Activated CD8-positive, alpha-beta T cell treated with anti-CD3 and anti-CD28 coated beads, Interleukin-2, amount 10 ng/mL, durations not matched to agents 7 days and 5 days (primary cell): ENCODE results near the gene RINT1. TPM values are rescaled to one million over a fixed set of nuclear protein-coding genes. Genes with fewer than 3 reads are reported as not detected.
A peak's percentile ranks its signal among the peaks of the same experiment; 100 is the strongest.

ENCODE experiments used
- ATAC-seq: fragments of 150-1000 bp; cut with Tn5 transposase; one replicate; pipeline ENCODE4 v1.10.0; 2021; ENCODE audit warnings: moderate library complexity
- CTCF ChIA-PET: fragments of 350-600 bp; sonication (Branson Sonifier 250); formaldehyde crosslinking; loops from one replicate; lab custom pipeline; 2021; ENCODE audit warnings: antibody characterized with exemption; lab: Charles Lee
- POLR2A ChIA-PET: fragments of 350-600 bp; sonication (Branson Sonifier 250); formaldehyde crosslinking; loops from one replicate; lab custom pipeline; 2021; ENCODE audit warnings: antibody characterized with exemption; lab: Charles Lee
- DNase-seq: peaks from one replicate; pipeline ENCODE4 v3.0.0-alpha.2; 2020
- H3K27ac Mint-ChIP-seq: one replicate; pipeline ENCODE4 v1.8.0; 2021; ENCODE audit warnings: mild to moderate bottlenecking, mixed read lengths
- H3K27me3 Mint-ChIP-seq: one replicate; pipeline ENCODE4 v1.8.0; 2021; ENCODE audit warnings: low read depth, mixed read lengths
- H3K36me3 Mint-ChIP-seq: one replicate; pipeline ENCODE4 v1.8.0; 2021; ENCODE audit warnings: low read depth, mixed read lengths
- H3K4me1 Mint-ChIP-seq: one replicate; pipeline ENCODE4 v1.8.0; 2021; ENCODE audit warnings: low read depth, mixed read lengths
- H3K4me3 Mint-ChIP-seq: one replicate; pipeline ENCODE4 v1.8.0; 2021; ENCODE audit warnings: mild to moderate bottlenecking, mixed read lengths
- H3K9me3 Mint-ChIP-seq: one replicate; pipeline ENCODE4 v1.8.0; 2022; ENCODE audit warnings: mixed read lengths; ENCODE audit not compliant: insufficient read depth
- total RNA-seq, 2 experiments: library from RNA; stranded (reverse); gene quantifications; one replicate each; pipeline ENCODE4 v1.2.3, GENCODE V29; 2021

The RINT1 gene
- total RNA-seq: 10 to 100 TPM; 21.1 to 21.9 TPM

GRCh38 chr7:105531792-105532671 lies at the start of gene RINT1:
TSS of gene RINT1 (plus strand) at chr7:105532201. CDS start at chr7:105532316, 115 bp downstream.
- peak within 1 kb of the TSS; percentile 78 for H3K4me3 Mint-ChIP-seq

GRCh38 chr7:105487579-105488571 lies 44.1 kb upstream of the RINT1 start:
- H3K36me3 Mint-ChIP-seq: peaks cover 3% of the 10 kb centered on the region
- no peaks in the 10 kb centered on the region for H3K4me1 Mint-ChIP-seq
- ChIA-PET CTCF (interaction anchor here (0.7 to 1.5 kb wide), 7 partner anchors 10 to 507 kb away, joined by 3 to 4 read pairs (median 3); no protein-coding TSS in a partner anchor), POLR2A (no interaction called here)
- H3K27ac Mint-ChIP-seq: no peak overlapping the region
- no peak overlapping the region for H3K4me3 Mint-ChIP-seq
- DNase-seq (peak; percentile 25), ATAC-seq (no peak)
- H3K9me3 Mint-ChIP-seq: no peaks in the 10 kb centered on the region
- no peaks in the 10 kb centered on the region for H3K27me3 Mint-ChIP-seq

More at GRCh38 chr7:105531792-105532671, at the start of gene RINT1:
- Mint-ChIP-seq H3K36me3 (peaks cover 13% of the 10 kb centered on the region), H3K27me3 (no peaks in the 10 kb centered on the region), H3K4me1 (peaks cover 24% of the 10 kb centered on the region), H3K9me3 (no peaks in the 10 kb centered on the region), H3K27ac (peak within 1 kb of the TSS; percentile 91)
- DNase-seq: peak; percentile 93
- ChIA-PET POLR2A (interaction anchor here (0.6 to 2.0 kb wide), 30 partner anchors 8 to 591 kb away, joined by 3 to 27 read pairs (median 4); partner anchors contain the start of genes EFCAB10 and PUS7), CTCF (interaction anchor here (0.6 to 2.1 kb wide), 16 partner anchors 9 to 588 kb away, joined by 3 to 19 read pairs (median 3); partner anchors contain the start of genes EFCAB10 and PUS7)
- ATAC-seq: peak; percentile 93

- Mint-ChIP-seq H3K4me1 (no peaks in the 10 kb centered on the region), H3K27ac (peak overlapping the region; percentile 1), H3K9me3 (no peaks in the 10 kb centered on the region), H3K27me3 (no peaks in the 10 kb centered on the region), H3K36me3 (peaks cover 3% of the 10 kb centered on the region), H3K4me3 (no peak overlapping the region)
- POLR2A ChIA-PET: interaction anchor here (0.6 kb wide), 1 partner anchor 145 kb away, joined by 3 read pairs; no protein-coding TSS in a partner anchor
- CTCF ChIA-PET: interaction anchor here (1.1 to 1.5 kb wide), 4 partner anchors 8 to 509 kb away, joined by 3 to 4 read pairs (median 4); no protein-coding TSS in a partner anchor
- DNase-seq (no peak), ATAC-seq (no peak)
Observed at GRCh38 chr7:105489409-105489808, 42.6 kb upstream of the RINT1 start.

GRCh38 chr7:105493196-105493922 lies 38.6 kb upstream of the RINT1 start:
- no peak for DNase-seq
- Mint-ChIP-seq H3K4me3 (no peak overlapping the region), H3K36me3 (peaks cover 2% of the 10 kb centered on the region), H3K27ac (no peak overlapping the region), H3K27me3 (no peaks in the 10 kb centered on the region), H3K9me3 (no peaks in the 10 kb centered on the region), H3K4me1 (no peaks in the 10 kb centered on the region)
- CTCF ChIA-PET: interaction anchor here (0.6 kb wide), 1 partner anchor 48 kb away, joined by 3 read pairs; no protein-coding TSS in a partner anchor
- POLR2A ChIA-PET: no interaction called here
- ATAC-seq: no peak

GRCh38 chr7:105493923-105494315 lies 38.1 kb upstream of the RINT1 start:
- ATAC-seq (no peak), DNase-seq (no peak)
- H3K4me3 Mint-ChIP-seq: no peak overlapping the region
- no peaks in the 10 kb centered on the region for H3K27me3 Mint-ChIP-seq
- H3K36me3 Mint-ChIP-seq: peaks cover 4% of the 10 kb centered on the region
- no peaks in the 10 kb centered on the region for H3K9me3 Mint-ChIP-seq
- CTCF ChIA-PET: interaction anchor here (0.6 kb wide), 1 partner anchor 48 kb away, joined by 3 read pairs; no protein-coding TSS in a partner anchor
- H3K27ac Mint-ChIP-seq: no peak overlapping the region
- POLR2A ChIA-PET: interaction anchor here (0.6 kb wide), 1 partner anchor 95 kb away, joined by 3 read pairs; no protein-coding TSS in a partner anchor
- no peaks in the 10 kb centered on the region for H3K4me1 Mint-ChIP-seq

GRCh38 chr7:105496521-105496920 lies 35.5 kb upstream of the RINT1 start:
- ChIA-PET POLR2A (no interaction called here), CTCF (no interaction called here)
- no peak overlapping the region for H3K27ac Mint-ChIP-seq
- H3K4me1 Mint-ChIP-seq: no peaks in the 10 kb centered on the region
- no peak overlapping the region for H3K4me3 Mint-ChIP-seq
- H3K27me3 Mint-ChIP-seq: no peaks in the 10 kb centered on the region
- ATAC-seq (no peak), DNase-seq (no peak)
- H3K36me3 Mint-ChIP-seq: peaks cover 15% of the 10 kb centered on the region
- no peaks in the 10 kb centered on the region for H3K9me3 Mint-ChIP-seq

GRCh38 chr7:105497016-105497415 lies 35.0 kb upstream of the RINT1 start:
- ChIA-PET CTCF (no interaction called here), POLR2A (no interaction called here)
- H3K36me3 Mint-ChIP-seq: peaks cover 17% of the 10 kb centered on the region
- no peaks in the 10 kb centered on the region for H3K4me1 Mint-ChIP-seq
- H3K4me3 Mint-ChIP-seq: no peak overlapping the region
- DNase-seq (no peak), ATAC-seq (no peak)
- H3K27me3 Mint-ChIP-seq: no peaks in the 10 kb centered on the region
- no peaks in the 10 kb centered on the region for H3K9me3 Mint-ChIP-seq
- no peak overlapping the region for H3K27ac Mint-ChIP-seq

- no peak for ATAC-seq
- no peak overlapping the region for H3K4me3 Mint-ChIP-seq
- H3K4me1 Mint-ChIP-seq: no peaks in the 10 kb centered on the region
- no peaks in the 10 kb centered on the region for H3K27me3 Mint-ChIP-seq
- CTCF ChIA-PET: no interaction called here
- H3K27ac Mint-ChIP-seq: no peak overlapping the region
- H3K9me3 Mint-ChIP-seq: no peaks in the 10 kb centered on the region
- H3K36me3 Mint-ChIP-seq: peaks cover 34% of the 10 kb centered on the region
- POLR2A ChIA-PET: no interaction called here
- DNase-seq: no peak
Observed at GRCh38 chr7:105502173-105502572, 29.8 kb upstream of the RINT1 start.

GRCh38 chr7:105512415-105512814 lies 19.6 kb upstream of the RINT1 start:
- H3K4me1 Mint-ChIP-seq: peaks cover 14% of the 10 kb centered on the region
- H3K9me3 Mint-ChIP-seq: no peaks in the 10 kb centered on the region
- ATAC-seq: no peak
- CTCF ChIA-PET: no interaction called here
- H3K27me3 Mint-ChIP-seq: no peaks in the 10 kb centered on the region
- H3K4me3 Mint-ChIP-seq: no peak overlapping the region
- no peak for DNase-seq
- peak overlapping the region; percentile 44 for H3K27ac Mint-ChIP-seq
- H3K36me3 Mint-ChIP-seq: peaks cover 11% of the 10 kb centered on the region
- POLR2A ChIA-PET: interaction anchor here (0.7 kb wide), 1 partner anchor 572 kb away, joined by 4 read pairs; no protein-coding TSS in a partner anchor

GRCh38 chr7:105512926-105513526 lies 19.0 kb upstream of the RINT1 start:
- Mint-ChIP-seq H3K36me3 (peaks cover 10% of the 10 kb centered on the region), H3K4me3 (no peak overlapping the region), H3K27me3 (no peaks in the 10 kb centered on the region), H3K9me3 (no peaks in the 10 kb centered on the region), H3K4me1 (peaks cover 14% of the 10 kb centered on the region), H3K27ac (no peak overlapping the region)
- ATAC-seq: no peak
- CTCF ChIA-PET: no interaction called here
- POLR2A ChIA-PET: interaction anchor here (0.7 kb wide), 1 partner anchor 572 kb away, joined by 4 read pairs; no protein-coding TSS in a partner anchor
- DNase-seq: no peak
